Measurements from ENCODE around the gene SCGB1D1.

SCGB1D1 gene

GRCh38 chr11:62145261-62145871 is 44.6 kb upstream of the SCGB1D1 start:
- no peak overlapping the region for H3K27ac ChIP-seq
- no peak for TF ChIP-seq CTCF (conservative IDR thresholded peaks at IDR 0.05)

- H3K27ac ChIP-seq, result no peak overlapping the region
- TF ChIP-seq CTCF (conservative IDR thresholded peaks at IDR 0.05), result no peak
Measured at GRCh38 chr11:62146476-62147200, 43.4 kb upstream of the SCGB1D1 start.

GRCh38 chr11:62147545-62147944 is 42.5 kb upstream of the SCGB1D1 start:
- TF ChIP-seq CTCF (conservative IDR thresholded peaks at IDR 0.05), result no peak
- no peak overlapping the region for H3K27ac ChIP-seq

GRCh38 chr11:62148271-62148980 is 41.6 kb upstream of the SCGB1D1 start:
- no peak for TF ChIP-seq CTCF (conservative IDR thresholded peaks at IDR 0.05)
- H3K27ac ChIP-seq, result no peak overlapping the region

GRCh38 chr11:62149986-62150886 is 39.8 kb upstream of the SCGB1D1 start:
- TF ChIP-seq CTCF (conservative IDR thresholded peaks at IDR 0.05), result no peak
- H3K27ac ChIP-seq, result no peak overlapping the region

- TF ChIP-seq CTCF (conservative IDR thresholded peaks at IDR 0.05), result no peak
- no peak overlapping the region for H3K27ac ChIP-seq
Measured at GRCh38 chr11:62150887-62151736, 38.9 kb upstream of the SCGB1D1 start.

All from VCaP (cell line).